GM10248 (cell line): ENCODE measurements around the gene ERCC8.
A peak's percentile ranks its signal among the peaks of the same experiment; 100 is the strongest.

Source experiments
- CTCF ChIA-PET: fragments of 300-600 bp; sonication (Branson Sonifier 250); formaldehyde crosslinking; extraction: SDS; loops from one replicate; lab custom pipeline; 2021; ENCODE audit warnings: antibody characterized with exemption; lab: Yijun Ruan, JAX
- POLR2A ChIA-PET: fragments of 350-650 bp; sonication (Branson Sonifier 250); formaldehyde crosslinking; extraction: SDS; loops from one replicate; lab custom pipeline; 2020; ENCODE audit warnings: antibody characterized with exemption; lab: Yijun Ruan, JAX
- DNase-seq: peaks from one replicate; pipeline ENCODE4 v3.0.0; 2012; ENCODE audit errors: extremely low spot score
- TF ChIP-seq, protein P1 (sequence below): IDR thresholded peaks from 2 replicates; pipeline ENCODE4 v1.5.1; 2012; ENCODE audit warnings: mild to moderate bottlenecking, low read depth; ENCODE audit errors: extremely low read depth, missing control alignments, control extremely low read depth

ERCC8 gene

DNA sequence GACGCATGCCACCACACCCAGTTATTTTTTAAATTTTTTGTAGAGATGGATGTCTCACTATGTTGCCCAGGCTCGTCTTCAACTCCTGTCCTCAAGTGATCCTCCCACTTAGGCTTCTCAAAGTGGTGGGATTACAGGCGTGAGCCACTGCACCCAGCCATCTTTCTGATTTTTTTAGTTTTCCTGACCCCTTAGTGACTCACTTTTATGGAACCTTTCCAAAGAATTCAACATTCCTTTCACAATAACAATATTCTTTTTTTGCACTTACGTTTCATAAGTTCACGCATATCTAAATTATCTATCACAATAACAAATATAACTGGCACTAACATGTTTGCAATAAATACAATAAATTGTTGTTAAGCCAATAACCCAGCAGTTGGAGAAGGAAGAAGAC, 109.3 kb downstream of the ERCC8 start:
- ChIA-PET POLR2A (no interaction called here), CTCF (interaction anchor here (1.1 kb wide), 1 partner anchor 9 kb away, joined by 3 read pairs; the partner anchor contains the start of gene ELOVL7)
- DNase-seq: no peak
- TF ChIP-seq, protein P1, sequence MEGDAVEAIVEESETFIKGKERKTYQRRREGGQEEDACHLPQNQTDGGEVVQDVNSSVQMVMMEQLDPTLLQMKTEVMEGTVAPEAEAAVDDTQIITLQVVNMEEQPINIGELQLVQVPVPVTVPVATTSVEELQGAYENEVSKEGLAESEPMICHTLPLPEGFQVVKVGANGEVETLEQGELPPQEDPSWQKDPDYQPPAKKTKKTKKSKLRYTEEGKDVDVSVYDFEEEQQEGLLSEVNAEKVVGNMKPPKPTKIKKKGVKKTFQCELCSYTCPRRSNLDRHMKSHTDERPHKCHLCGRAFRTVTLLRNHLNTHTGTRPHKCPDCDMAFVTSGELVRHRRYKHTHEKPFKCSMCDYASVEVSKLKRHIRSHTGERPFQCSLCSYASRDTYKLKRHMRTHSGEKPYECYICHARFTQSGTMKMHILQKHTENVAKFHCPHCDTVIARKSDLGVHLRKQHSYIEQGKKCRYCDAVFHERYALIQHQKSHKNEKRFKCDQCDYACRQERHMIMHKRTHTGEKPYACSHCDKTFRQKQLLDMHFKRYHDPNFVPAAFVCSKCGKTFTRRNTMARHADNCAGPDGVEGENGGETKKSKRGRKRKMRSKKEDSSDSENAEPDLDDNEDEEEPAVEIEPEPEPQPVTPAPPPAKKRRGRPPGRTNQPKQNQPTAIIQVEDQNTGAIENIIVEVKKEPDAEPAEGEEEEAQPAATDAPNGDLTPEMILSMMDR: no peak

DNA sequence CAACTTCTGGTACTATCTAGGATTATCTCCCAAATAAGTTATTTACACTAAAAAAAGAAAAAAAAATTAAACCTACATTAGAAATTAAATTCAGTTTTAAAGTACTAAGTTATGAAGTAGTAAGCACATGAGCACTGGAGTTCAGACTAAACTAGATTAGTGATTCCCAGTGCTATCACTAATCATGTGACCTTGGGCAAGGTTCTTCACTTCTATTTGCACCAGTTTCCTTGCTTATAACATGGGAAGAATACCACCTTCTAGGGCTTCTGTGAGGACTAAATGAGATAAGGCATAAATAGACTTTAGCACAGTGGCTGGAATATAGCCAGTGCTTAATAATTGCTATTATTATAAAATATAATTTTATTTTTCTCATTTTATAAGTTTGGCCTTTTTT, 111.3 kb downstream of the ERCC8 start:
- ChIA-PET CTCF (no interaction called here), POLR2A (no interaction called here)
- DNase-seq: no peak
- TF ChIP-seq, protein P1: no peak

DNA sequence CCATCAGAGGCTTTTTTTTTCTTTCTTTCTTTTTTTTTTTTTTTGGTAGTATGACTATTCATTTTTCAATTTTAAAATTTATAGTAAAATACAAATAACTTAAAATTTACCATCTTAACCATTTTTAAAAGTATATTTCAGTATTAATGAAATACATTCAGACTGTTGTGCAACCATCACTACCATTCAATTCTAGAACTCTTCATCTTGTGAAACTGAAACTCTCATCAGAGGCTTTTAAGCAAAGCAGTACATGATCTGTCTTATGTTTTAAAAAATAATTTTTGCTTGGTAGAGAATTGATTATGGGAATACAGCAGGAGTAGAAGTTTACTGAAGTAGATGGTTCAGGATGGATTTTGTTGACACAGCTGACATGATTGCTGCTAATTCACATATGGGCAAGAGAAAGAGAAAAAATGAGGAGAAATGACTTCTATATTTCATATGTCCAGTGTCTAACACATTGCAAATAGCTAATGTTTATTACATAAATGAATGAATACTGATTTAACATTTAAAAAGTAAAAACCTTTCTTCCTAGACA, 114.2 kb downstream of the ERCC8 start:
- TF ChIP-seq, protein P1: no peak
- no peak for DNase-seq
- POLR2A ChIA-PET: no interaction called here
- CTCF ChIA-PET: no interaction called here

DNA sequence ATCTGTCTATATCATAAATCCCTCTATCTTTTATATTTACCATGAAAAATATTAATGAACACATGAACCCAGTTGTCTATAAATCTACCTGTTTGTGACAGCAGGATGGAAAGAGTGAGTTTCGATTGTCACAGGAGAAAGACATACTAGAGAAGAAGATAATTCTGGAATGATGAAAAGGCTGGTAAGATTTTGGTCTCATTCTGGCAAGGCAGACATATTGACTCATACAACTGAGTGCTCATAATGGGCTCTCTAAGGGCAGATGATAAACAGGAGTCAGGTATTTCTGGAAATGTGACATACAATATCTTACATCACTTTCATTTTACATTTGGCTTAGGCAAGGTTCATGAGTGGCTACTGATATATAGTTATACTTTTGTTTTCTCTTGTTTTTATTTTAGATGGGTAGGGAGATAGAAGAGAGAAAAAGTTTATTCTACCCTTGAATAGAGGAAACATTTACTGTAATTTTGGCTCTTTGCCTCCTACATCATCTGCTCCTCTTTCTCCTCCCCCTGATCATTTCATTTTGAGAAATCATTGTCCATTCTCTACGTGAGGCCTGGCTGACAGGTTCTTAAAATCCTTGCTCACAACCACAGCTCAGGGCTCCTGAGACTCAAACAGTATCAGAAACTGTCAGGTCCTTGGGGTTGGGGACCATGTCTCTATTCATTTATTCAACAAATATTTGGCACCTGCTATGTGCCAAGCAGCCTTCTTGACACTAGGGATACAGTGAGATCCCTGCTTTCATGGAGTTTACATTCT, 115.2 kb downstream of the ERCC8 start:
- TF ChIP-seq, protein P1: no peak
- ChIA-PET CTCF (no interaction called here), POLR2A (no interaction called here)
- no peak for DNase-seq

DNA sequence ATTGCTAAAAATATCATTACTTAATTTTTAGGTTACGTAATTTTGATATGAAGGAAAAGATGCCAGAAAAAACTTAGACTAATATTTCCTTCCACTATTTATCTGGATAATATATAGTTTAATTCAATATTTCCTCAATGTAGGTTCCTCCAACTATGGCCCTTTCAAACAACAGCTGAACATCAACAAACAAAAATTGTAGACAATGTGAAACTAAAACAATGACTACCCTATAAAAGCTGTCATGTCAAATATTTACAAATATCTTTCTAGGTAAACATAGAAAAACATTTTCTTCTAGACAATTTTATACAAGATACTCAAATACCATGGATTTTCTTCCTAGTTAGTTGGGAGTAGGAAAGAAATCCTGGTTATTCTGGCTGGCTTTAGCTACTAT, 117.7 kb downstream of the ERCC8 start:
- ChIA-PET CTCF (no interaction called here), POLR2A (no interaction called here)
- DNase-seq: no peak
- TF ChIP-seq, protein P1: no peak

DNA sequence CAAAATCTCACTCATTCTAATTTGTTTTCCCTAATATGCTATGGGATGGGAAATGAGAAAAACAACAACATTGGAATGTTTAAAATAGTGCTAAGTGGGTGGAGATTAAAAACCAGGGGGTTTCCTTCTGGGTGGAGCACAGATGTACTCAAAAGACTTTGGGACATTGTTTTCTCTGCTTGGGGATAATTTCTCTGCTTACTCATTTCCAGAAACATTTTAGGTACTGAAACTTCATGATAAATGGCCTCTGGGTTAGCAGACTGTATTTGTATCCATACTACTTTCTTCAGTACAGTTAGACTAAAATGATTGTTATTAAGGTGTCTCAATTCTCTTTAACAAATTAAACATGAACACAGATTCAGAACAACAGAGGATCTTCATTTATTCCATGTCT, 118.2 kb downstream of the ERCC8 start:
- POLR2A ChIA-PET: no interaction called here
- DNase-seq: peak; percentile 54
- TF ChIP-seq, protein P1: no peak
- CTCF ChIA-PET: no interaction called here
